NCI-H2171 treated with DMSO at 0.1 percent for 48 hours (cell line): ENCODE measurements around the gene ATP8A1.

Experiments used
- DNase-seq: peaks from one replicate; lab custom pipeline; 2025; lab: John Stamatoyannopoulos, UW

Gene ATP8A1

GRCh38 chr4:42649870-42650269, 7.0 kb downstream of the ATP8A1 start:
- DNase-seq = no peak

GRCh38 chr4:42646999-42647541, 9.8 kb downstream of the ATP8A1 start:
- no peak for DNase-seq

- DNase-seq = no peak
Observed at GRCh38 chr4:42646013-42646784, 10.7 kb downstream of the ATP8A1 start.

- no peak for DNase-seq
Observed at GRCh38 chr4:42644897-42645296, 12.0 kb downstream of the ATP8A1 start.

- DNase-seq = no peak
Observed at GRCh38 chr4:42643685-42644084, 13.2 kb downstream of the ATP8A1 start.

- no peak for DNase-seq
Observed at GRCh38 chr4:42642845-42643615, 13.9 kb downstream of the ATP8A1 start.

DNA sequence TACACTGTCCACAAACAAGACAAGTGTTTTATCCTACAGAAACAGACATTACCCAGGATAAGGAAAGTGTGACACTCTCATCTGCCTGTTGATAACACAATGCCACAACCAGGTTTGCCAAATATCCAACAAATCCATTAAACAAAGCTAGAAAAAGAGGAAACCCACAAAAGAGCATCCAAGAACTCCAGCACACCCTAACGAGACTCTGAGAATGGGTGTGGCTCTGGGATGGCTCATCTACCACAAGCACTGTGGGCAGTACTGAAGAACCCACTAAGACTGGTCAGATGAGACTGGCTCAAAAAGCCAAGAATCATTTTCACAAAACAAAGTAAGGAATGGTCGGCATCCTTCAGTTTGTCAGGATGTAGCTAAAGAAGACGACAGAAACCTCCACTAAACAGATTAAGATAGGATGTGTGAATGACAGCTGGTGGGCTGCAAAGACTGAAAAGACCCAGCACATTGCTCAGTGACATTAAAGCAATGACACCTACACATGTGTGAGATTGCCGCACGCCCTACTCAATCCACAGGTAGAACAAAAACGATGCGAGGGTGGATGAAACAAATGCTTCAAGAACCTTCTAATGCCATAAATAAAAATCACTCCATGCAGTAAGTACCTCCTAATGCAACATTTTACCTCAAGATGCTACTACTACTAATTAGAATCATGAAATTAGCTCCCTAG, 14.7 kb downstream of the ATP8A1 start:
- DNase-seq = no peak

DNA sequence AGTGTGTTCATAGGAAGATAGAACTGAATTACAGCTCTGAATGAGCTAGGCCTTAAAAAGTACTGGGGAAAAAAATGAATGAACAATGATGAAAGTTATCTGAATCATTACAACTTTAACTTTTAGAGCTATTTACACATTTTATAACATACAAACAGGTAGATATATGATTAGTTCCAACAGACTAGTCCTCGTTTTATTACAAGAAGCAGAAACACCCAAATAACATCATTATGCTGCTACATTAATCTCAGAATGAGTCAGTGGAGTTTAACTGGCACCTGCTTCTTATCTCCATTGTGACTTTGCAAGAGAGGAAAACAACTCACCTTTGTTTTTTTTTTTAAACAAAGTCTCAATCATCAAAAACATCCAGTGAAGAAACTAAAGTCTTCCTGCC, 15.2 kb downstream of the ATP8A1 start:
- DNase-seq = no peak

- DNase-seq = no peak
Observed at GRCh38 chr4:42641161-42641560, 15.7 kb downstream of the ATP8A1 start.

DNA sequence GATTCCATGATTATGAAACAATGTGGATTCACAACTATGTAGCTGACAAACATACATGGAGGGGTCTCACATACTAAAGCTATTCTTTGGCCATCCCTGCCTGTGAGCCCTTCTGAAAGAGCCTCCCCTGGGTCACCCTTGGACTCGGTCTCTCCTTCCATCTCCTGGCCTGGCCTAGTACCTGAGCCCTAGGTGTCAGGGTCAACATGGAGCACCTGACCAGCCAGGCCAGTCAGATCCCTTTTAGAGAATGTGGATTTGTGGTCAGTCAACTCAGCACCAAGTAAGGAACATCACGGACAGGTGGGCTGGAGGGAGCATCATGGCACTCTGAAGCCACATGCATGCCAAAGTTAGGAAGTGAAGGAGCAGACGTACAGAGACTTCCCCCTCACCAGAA, 16.3 kb downstream of the ATP8A1 start:
- no peak for DNase-seq

DNA sequence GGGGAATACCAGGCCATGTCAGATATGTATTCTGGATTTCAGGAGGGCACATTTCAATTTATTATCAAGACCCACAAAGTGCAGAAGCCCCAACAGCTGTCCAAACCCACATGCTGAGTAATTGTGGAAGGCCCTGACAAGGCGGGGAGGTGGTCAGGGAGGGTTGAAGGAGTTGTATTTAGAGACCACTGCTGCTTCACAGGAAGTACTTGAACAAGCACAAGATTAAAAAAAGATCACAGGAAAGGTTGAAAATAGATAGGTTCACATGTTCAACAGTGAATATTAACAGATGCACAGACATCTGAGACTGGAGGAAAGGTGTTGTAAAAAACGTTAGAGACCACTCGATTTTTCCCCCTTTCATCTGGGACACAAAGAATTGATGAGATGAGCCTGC, 17.9 kb downstream of the ATP8A1 start:
- no peak for DNase-seq

- DNase-seq = no peak
Observed at GRCh38 chr4:42638321-42638720, 18.6 kb downstream of the ATP8A1 start.

- DNase-seq = no peak
Observed at GRCh38 chr4:42637867-42638266, 19.0 kb downstream of the ATP8A1 start.

- DNase-seq = no peak
Observed at GRCh38 chr4:42637104-42637503, 19.8 kb downstream of the ATP8A1 start.

DNA sequence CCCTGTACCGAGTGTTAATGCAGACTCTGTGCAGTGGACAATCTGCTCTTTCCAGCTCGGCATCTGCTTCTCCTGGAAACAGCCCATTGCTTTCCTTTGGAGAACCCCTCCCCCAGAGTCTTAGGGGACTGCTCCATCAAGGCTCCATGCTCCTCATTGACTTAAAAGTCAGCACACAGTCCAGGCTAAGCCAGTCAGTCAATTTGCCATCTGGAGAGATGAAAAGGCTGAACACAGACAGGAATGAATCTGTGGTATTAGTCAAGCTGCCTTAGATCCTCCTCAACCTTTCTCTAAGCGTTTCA, 20.3 kb downstream of the ATP8A1 start:
- DNase-seq = peak; percentile 64

DNA sequence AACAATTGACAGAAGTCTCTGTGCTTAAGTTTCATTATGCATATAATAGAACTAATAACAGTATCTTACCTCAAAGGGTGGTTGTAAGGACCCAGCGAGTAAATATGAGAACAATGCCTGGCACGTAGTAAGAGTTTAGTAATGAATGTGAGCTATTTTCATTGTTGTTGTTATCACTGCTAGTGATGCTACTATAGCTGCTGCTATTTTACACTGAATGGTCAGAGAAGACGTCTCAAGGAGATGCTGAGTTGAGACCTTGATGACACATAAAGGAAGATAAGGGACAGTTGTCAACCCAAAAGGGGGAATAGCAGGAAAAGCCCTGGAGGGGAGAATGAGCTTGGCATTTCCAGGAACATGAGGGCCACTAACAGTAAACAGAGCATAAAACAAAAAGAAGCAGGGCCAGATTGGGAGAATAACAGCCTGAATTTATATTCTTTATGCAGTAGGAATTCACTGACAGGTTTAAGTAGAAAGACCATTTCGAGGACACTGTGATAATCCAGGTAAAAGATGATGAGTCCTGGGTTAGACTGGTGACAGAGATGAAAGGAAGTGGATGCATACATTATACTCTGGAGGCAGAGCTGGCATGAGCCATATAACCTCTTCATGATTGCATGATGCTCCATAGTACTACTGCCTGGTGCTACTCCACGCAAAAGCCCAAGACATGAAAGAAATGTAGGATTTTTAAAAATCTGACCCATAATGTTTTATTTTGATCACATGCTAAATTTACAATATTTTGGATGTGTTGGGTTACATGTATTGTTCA, 23.1 kb downstream of the ATP8A1 start:
- DNase-seq = no peak

DNA sequence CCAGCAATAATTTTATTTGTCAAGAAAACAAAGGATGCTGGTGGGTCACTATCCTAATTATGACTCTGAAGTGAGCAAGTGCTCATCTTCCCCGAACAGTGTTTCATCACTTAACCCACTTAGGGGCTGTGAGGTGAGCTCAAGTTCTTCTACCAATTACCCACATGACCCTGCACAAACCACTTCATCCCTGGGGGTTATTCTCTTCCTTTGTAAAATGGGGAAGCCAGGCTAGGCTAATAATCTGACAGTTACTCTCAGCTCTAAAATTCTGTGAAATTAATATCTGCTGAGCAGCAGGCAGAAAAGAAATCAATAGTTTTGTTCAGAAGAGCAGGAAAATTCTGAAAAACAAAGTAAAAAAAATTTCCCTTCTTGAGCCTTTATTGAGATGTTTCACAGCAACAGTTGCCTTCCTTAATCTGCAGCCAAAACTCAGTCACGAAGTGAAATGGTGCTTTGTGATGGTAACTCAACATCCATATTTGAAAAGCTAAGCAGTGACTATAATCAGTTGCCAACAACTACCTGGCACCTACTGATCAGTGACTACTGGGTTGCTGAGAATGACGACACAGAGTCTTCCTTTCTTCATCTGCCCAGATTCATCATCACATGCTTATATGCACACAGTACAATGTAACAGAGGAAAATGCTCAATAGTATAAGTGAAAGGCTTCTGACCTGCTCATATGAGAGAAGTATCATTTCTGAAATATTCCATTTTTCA, 24.1 kb downstream of the ATP8A1 start:
- no peak for DNase-seq

- DNase-seq = no peak
Observed at GRCh38 chr4:42630908-42631307, 26.0 kb downstream of the ATP8A1 start.

GRCh38 chr4:42628740-42629139, 28.2 kb downstream of the ATP8A1 start:
- DNase-seq = no peak

DNA sequence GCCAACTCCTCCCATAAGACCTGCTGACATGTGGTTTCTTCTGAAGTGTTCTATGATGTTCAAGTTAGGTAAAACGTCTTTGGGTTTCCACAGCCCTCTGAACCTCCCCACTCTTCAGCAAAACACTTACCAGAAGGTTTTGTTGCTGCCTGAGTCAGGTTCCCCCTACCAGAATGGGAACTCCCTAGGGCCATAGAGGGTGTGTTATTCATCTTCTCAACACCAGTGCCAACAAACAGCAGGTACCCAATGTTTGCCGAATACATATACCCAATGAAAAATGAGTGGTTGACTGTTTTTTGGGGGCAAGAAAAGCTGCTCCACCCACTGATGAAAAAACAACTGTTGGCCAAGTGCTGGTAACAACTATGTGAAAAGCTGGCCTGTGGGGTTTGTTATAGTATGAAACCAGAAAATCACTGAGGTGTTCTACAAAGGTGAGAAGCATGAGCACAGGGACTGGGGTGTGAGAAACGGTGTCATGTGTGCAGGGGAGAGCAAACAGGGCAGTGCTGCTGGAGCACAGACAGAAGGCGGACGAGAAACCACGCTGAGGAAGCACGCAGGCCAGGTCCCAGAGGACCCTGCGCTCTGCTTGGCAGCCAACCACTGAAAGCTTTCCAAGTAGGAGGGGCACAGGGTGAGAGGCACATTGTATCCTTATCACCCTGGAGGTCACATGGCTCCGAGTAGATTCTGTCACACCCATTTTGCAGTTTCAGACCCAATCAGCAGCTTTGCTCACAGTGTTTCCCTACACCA, 28.8 kb downstream of the ATP8A1 start:
- peak; percentile 87 for DNase-seq
